Spleen (tissue), 11 donors: ENCODE measurements around the gene HRH1. TPM values are rescaled to one million over a fixed set of nuclear protein-coding genes. Genes with fewer than 3 reads are reported as not detected.

ENCODE experiments used
- DNase-seq: peaks from one replicate; pipeline ENCODE4 v3.0.0-alpha.2; 2020
- H3K27ac ChIP-seq, 8 donors: fragments of 200-600 bp; sonication (generic) in 7 of 8; 1 replicate in 4 of 8; 2 replicates in 4 of 8; pipeline versions ENCODE4 v1.5.0 to v1.8.0; 2016 to 2021; ENCODE audit warnings: inconsistent platforms in 4 of 8, mild to moderate bottlenecking in 4 of 8, moderate library complexity in 1 of 8
- H3K27me3 ChIP-seq, 7 donors: fragments of 200-600 bp; sonication (generic) in 6 of 7; replicated peaks in 1 of 7; 1 replicate in 4 of 7; 2 replicates in 3 of 7; pipeline versions ENCODE4 v1.5.0 to v1.8.0; 2016 to 2021; ENCODE audit warnings: inconsistent platforms in 3 of 7, mild to moderate bottlenecking in 1 of 7
- H3K36me3 ChIP-seq, 6 donors: fragments of 200-600 bp; sonication (generic) in 5 of 6; 1 replicate in 4 of 6; 2 replicates in 2 of 6; pipeline versions ENCODE4 v1.5.0 to v1.8.0; 2016 to 2021; ENCODE audit warnings: inconsistent platforms in 2 of 6
- H3K4me1 ChIP-seq, 6 donors: fragments of 200-600 bp; sonication (generic) in 5 of 6; 1 replicate in 3 of 6; 2 replicates in 3 of 6; pipeline versions ENCODE4 v1.5.0 to v1.8.0; 2016 to 2021; ENCODE audit warnings: inconsistent platforms in 3 of 6
- H3K4me3 ChIP-seq, 8 donors: fragments of 200-600 bp; sonication (generic) in 7 of 8; 1 replicate in 4 of 8; 2 replicates in 4 of 8; pipeline versions ENCODE4 v1.5.0 to v1.8.0; 2016 to 2021; ENCODE audit warnings: inconsistent platforms in 4 of 8, mild to moderate bottlenecking in 4 of 8, moderate library complexity in 2 of 8
- H3K9me3 ChIP-seq, 8 donors: fragments of 200-600 bp; sonication (generic) in 7 of 8; 1 replicate in 4 of 8; 2 replicates in 4 of 8; pipeline versions ENCODE4 v1.5.0 to v1.8.0; 2016 to 2021; ENCODE audit warnings: inconsistent platforms in 4 of 8
- POLR2A ChIP-seq, 3 donors: fragments of 450-650 bp; IDR thresholded peaks; one replicate each; pipeline ENCODE4 v1.5.1; 2017; ENCODE audit warnings: antibody characterized with exemption in 3 of 3, mild to moderate bottlenecking in 1 of 3
- POLR2AphosphoS5 ChIP-seq, 3 donors: sonication (generic); formaldehyde crosslinking; IDR thresholded peaks; one replicate each; pipeline ENCODE4 v1.5.1; 2017; ENCODE audit warnings: antibody characterized with exemption in 3 of 3
- whole genome bisulfite sequencing, 5 donors: extraction: QIAGEN DNeasy Blood & Tissue Kit in 3 of 5; methylation state at CpG; one replicate each; pipeline versions ENCODE4 v1.1.5 to v1.1.7; 2013 to 2018; 5-methylcytosine and 5-hydroxymethylcytosine counted together
- intact Hi-C: fragments of 100-400 bp; cut with DNase I; formaldehyde crosslinking; loops from one replicate; pipeline ENCODE4 v1.15.0; 2023; ENCODE audit warnings: low total_unique reads
- polyA plus RNA-seq, 3 donors: library from polyadenylated mRNA; stranded (reverse); fragments of 200-250 nt; gene quantifications; one replicate each; pipeline ENCODE4 v1.2.1, GENCODE V29; 2013
- total RNA-seq, 7 donors: library from RNA; depleted of rRNA in 3 of 7; stranded (reverse); fragments of >200 nt in 3 of 7; fragmentation: NEBNext Ultra II Directional in 4 of 7; extraction: Animal tissue kit (Norgen Biotek cat#: 25700) in 4 of 7; gene quantifications; one replicate each; pipeline versions ENCODE4 v1.1.0 to v1.2.1, GENCODE V29; 2016 to 2021
- TF ChIP-seq, protein P1 (sequence below), 11 experiments: fragments of 200-600 bp in 7 of 11; fragments of 450-650 bp in 4 of 11; sonication (generic) in 4 of 11; IDR thresholded peaks in 8 of 11; conservative IDR thresholded peaks in 3 of 11; 1 replicate in 7 of 11; 2 replicates in 4 of 11; pipeline versions ENCODE4 v1.4.0 to v1.8.0; 2016 to 2021; ENCODE audit warnings: antibody characterized with exemption in 11 of 11, inconsistent platforms in 4 of 11, mild to moderate bottlenecking in 1 of 11
- donor health status: healthy with polysubstance abuse.
- donor health status: DM: no; HTN: no; CAD: no; lungs with moderate emphysema.
- donor health status: DM: no; HTN: no; CAD: no.
- donor health status: Bipolar disorder and iron deficiency.
- donor health status: healthy.
- donor health status: DM: no; HTN: no; CAD: no.
- donor health status: DM: yes; HTN: yes; CAD: no.

The HRH1 gene
- total and polyA plus RNA-seq, 10 donors, result 0.15 to 4.4 (median 1.8) TPM

DNA sequence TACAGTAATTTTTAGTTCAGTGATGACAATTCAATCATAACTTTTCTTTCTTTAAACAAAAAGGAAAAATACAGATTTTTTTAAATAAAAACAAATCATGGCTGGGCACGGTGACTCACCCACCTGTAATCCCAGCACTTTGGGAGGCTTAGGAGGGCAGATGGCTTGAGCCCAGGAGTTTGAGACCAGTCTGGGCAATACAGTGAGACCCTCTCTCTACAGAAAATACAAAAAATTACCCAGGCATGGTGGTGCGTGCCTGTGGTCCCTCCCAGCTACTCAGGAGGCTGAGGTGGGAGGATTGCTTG lies 92.3 kb downstream of the HRH1 start:
- Histone ChIP-seq H3K36me3 (no peaks in the 10 kb centered on the region), H3K27ac (no peak overlapping the region), H3K4me3 (no peak overlapping the region), H3K9me3 (no peaks in the 10 kb centered on the region), H3K4me1 (no peaks in the 10 kb centered on the region), H3K27me3 (no peaks in the 10 kb centered on the region)
- 89 to 97% (median 93%) methylated on average over 2 of the region's 2 CpGs for WGBS, 5 donors
- intact Hi-C loops, result no loop called here
- TF ChIP-seq POLR2AphosphoS5 (IDR thresholded peaks at IDR 0.05) (no peak), POLR2A (IDR thresholded peaks at IDR 0.05) (no peak)
- TF ChIP-seq, protein P1, sequence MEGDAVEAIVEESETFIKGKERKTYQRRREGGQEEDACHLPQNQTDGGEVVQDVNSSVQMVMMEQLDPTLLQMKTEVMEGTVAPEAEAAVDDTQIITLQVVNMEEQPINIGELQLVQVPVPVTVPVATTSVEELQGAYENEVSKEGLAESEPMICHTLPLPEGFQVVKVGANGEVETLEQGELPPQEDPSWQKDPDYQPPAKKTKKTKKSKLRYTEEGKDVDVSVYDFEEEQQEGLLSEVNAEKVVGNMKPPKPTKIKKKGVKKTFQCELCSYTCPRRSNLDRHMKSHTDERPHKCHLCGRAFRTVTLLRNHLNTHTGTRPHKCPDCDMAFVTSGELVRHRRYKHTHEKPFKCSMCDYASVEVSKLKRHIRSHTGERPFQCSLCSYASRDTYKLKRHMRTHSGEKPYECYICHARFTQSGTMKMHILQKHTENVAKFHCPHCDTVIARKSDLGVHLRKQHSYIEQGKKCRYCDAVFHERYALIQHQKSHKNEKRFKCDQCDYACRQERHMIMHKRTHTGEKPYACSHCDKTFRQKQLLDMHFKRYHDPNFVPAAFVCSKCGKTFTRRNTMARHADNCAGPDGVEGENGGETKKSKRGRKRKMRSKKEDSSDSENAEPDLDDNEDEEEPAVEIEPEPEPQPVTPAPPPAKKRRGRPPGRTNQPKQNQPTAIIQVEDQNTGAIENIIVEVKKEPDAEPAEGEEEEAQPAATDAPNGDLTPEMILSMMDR (IDR thresholded peaks at IDR 0.05 in 8 of 11, conservative IDR thresholded peaks at IDR 0.05 in 3 of 11), result no peak
- no peak for DNase-seq

DNA sequence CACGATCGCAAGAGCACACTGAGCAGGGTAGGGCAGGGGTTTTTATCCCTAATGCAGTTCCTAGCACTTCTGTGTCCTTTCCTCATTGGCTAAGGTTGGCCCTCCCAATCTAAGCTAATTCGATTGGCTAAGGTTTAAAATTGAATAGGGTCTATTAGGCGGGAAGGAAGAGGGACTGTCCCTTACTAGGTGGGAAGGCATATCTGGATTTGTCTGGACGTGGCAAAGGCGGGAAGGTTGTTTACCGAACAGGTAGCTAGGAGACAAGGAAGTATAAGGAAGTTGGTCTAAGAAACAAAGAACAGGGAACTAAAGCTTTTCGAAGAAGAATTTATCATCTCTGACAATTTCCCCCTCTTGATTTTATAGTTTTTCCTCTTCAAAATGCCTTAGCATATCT lies 93.1 kb downstream of the HRH1 start:
- Histone ChIP-seq H3K36me3 (no peaks in the 10 kb centered on the region), H3K27ac (no peak overlapping the region), H3K4me1 (no peaks in the 10 kb centered on the region), H3K27me3 (no peaks in the 10 kb centered on the region), H3K9me3 (no peaks in the 10 kb centered on the region), H3K4me3 (no peak overlapping the region)
- intact Hi-C loops, result no loop called here
- DNase-seq, result no peak
- 54 to 66% (median 61%) methylated on average over 8 of the region's 8 CpGs for WGBS, 5 donors
- TF ChIP-seq POLR2A (IDR thresholded peaks at IDR 0.05) (no peak), POLR2AphosphoS5 (IDR thresholded peaks at IDR 0.05) (no peak)
- TF ChIP-seq, protein P1 (IDR thresholded peaks at IDR 0.05 in 8 of 11, conservative IDR thresholded peaks at IDR 0.05 in 3 of 11), result no peak

DNA sequence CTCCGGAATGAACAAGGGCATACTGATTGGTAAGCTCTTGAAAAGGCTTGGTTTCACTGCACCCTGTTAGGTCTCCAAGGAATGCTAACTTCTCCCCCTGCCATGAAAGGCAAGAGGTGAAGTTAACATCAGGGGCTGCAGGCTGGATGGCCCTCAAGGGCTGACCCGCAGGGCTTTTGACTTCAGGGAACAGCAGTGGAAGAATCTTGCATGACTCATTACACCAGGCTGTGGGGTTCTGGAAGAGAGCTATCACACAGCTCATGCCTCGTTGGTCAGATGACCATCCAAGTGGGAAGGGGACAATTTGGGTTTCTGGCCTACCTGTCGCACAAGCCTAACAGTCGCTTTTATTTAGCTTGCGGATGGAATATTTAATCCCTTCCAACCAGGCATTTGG lies 94.3 kb downstream of the HRH1 start:
- H3K27ac ChIP-seq, result no peak overlapping the region
- 92 to 97% (median 93%) methylated on average over 6 of the region's 6 CpGs for WGBS, 5 donors
- no peaks in the 10 kb centered on the region for H3K27me3 ChIP-seq
- TF ChIP-seq POLR2AphosphoS5 (IDR thresholded peaks at IDR 0.05) (no peak), POLR2A (IDR thresholded peaks at IDR 0.05) (no peak)
- TF ChIP-seq, protein P1 (IDR thresholded peaks at IDR 0.05 in 8 of 11, conservative IDR thresholded peaks at IDR 0.05 in 3 of 11), result no peak
- H3K9me3 ChIP-seq, result no peaks in the 10 kb centered on the region
- intact Hi-C loops, result no loop called here
- no peak for DNase-seq
- no peaks in the 10 kb centered on the region for H3K4me1 ChIP-seq
- H3K4me3 ChIP-seq, result no peak overlapping the region
- H3K36me3 ChIP-seq, result no peaks in the 10 kb centered on the region

DNA sequence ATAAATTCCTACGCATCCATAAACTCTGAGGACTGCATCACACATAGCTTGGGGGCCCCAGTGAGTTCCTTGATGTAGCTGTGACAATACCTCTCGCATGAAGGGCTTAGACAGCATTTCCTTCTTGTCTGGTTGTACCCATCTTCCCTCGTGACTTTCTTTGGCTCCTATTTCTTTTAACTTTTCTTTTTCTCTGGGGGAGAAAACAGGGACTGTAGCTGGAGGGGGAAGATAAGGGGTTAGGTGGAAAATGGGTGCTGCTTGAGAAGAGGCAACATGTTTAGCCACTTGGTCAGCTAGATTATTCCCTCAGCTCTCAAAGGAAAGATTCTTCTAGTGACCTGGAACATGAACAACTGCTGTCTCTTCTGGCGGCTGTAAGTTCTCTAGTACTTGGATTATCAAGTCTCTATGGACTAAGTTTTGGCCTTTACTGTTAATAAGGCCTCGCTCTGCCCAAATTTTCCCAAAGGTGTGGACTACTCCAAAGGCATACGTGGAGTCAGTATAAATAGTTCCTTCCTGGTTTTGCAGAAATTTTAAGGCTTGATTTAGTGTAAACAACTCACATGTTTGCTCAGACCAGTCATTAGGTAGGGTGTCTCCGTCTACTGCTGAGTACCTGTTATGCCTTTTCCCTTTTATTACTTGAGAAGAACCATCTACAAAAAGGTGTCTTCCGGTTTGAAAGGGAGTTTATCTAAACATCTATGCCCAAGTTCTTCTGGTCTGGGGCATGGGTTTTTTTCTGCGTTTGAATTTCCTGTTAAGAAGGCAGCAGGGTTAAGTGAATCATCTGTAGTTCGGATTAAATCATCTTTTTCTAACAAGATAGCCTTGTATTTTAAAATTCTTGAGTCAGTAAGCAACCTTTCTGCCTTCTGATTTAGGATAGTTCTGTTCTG lies 96.9 kb downstream of the HRH1 start:
- Histone ChIP-seq H3K9me3 (no peaks in the 10 kb centered on the region), H3K27ac (no peak overlapping the region), H3K36me3 (no peaks in the 10 kb centered on the region), H3K4me3 (no peak overlapping the region), H3K27me3 (peaks cover 0 to 9% (median 0%) of the 10 kb centered on the region in 7 donors), H3K4me1 (no peaks in the 10 kb centered on the region)
- TF ChIP-seq, protein P1 (IDR thresholded peaks at IDR 0.05 in 8 of 11, conservative IDR thresholded peaks at IDR 0.05 in 3 of 11), result no peak
- TF ChIP-seq POLR2A (IDR thresholded peaks at IDR 0.05) (no peak), POLR2AphosphoS5 (IDR thresholded peaks at IDR 0.05) (no peak)
- no peak for DNase-seq
- intact Hi-C loops, result no loop called here
- 72 to 79% (median 78%) methylated on average over 10 of the region's 10 CpGs for WGBS, 5 donors
